ENCODE results near the gene TRIM38.

- TF ChIP-seq, protein P1, sequence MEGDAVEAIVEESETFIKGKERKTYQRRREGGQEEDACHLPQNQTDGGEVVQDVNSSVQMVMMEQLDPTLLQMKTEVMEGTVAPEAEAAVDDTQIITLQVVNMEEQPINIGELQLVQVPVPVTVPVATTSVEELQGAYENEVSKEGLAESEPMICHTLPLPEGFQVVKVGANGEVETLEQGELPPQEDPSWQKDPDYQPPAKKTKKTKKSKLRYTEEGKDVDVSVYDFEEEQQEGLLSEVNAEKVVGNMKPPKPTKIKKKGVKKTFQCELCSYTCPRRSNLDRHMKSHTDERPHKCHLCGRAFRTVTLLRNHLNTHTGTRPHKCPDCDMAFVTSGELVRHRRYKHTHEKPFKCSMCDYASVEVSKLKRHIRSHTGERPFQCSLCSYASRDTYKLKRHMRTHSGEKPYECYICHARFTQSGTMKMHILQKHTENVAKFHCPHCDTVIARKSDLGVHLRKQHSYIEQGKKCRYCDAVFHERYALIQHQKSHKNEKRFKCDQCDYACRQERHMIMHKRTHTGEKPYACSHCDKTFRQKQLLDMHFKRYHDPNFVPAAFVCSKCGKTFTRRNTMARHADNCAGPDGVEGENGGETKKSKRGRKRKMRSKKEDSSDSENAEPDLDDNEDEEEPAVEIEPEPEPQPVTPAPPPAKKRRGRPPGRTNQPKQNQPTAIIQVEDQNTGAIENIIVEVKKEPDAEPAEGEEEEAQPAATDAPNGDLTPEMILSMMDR (IDR thresholded peaks at IDR 0.05; ENCODE audit: insufficient read depth, low read depth, low read length), result no peak
- TF ChIP-seq EZH2 (IDR thresholded peaks at IDR 0.05; ENCODE audit: insufficient read depth, low read length), result no peak
Observed at GRCh38 chr6:25921525-25922203, 40.9 kb upstream of the TRIM38 start.

All from astrocyte (in vitro differentiated cells and primary cell).